BJ (cell line): Measurements from ENCODE around the gene CPB1. TPM values are rescaled to one million over a fixed set of nuclear protein-coding genes. Genes with fewer than 3 reads are reported as not detected.
A peak's percentile ranks its signal among the peaks of the same experiment; 100 is the strongest.

Experiments
- CTCF ChIA-PET: fragments of 350-600 bp; formaldehyde crosslinking; extraction: SDS; loops from one replicate; lab custom pipeline; 2021; ENCODE audit warnings: antibody characterized with exemption, inconsistent platforms; lab: Yijun Ruan, JAX
- POLR2A ChIA-PET: fragments of 300-600 bp; sonication (Branson Sonifier 250); formaldehyde crosslinking; extraction: SDS; loops from one replicate; lab custom pipeline; 2021; ENCODE audit warnings: antibody characterized with exemption; lab: Charles Lee
- DNase-seq: peaks from one replicate; pipeline ENCODE4 v3.0.0-alpha.2; 2011; ENCODE audit warnings: low read depth
- H3K27me3 ChIP-seq: 2 replicates; pipeline ENCODE4 v1.6.0; 2011; ENCODE audit warnings: low read length; ENCODE audit not compliant: control insufficient read depth, insufficient read depth
- H3K36me3 ChIP-seq: 2 replicates; pipeline ENCODE4 v1.5.1; 2011; ENCODE audit warnings: low read length; ENCODE audit not compliant: control insufficient read depth, insufficient read depth
- H3K4me3 ChIP-seq: 2 replicates; pipeline ENCODE4 v1.5.1; 2011; ENCODE audit warnings: low read depth, mild to moderate bottlenecking, control low read depth, low read length
- polyA plus RNA-seq: library from polyadenylated mRNA; depleted of rRNA; stranded (reverse); fragments of >200 nt; gene quantifications from 2 replicates; pipeline ENCODE4 v1.2.3, GENCODE V29; 2011
- TF ChIP-seq, protein P1 (sequence below): IDR thresholded peaks from 2 replicates; pipeline ENCODE4 v1.5.1; 2011; ENCODE audit warnings: low read depth, mild to moderate bottlenecking, control low read depth, inconsistent platforms, low read length, moderate library complexity; ENCODE audit not compliant: insufficient read depth

The CPB1 gene
- polyA plus RNA-seq, 1 experiment: not detected

GRCh38 chr3:148856384-148856783 lies 28.8 kb downstream of the CPB1 start:
- DNase-seq: no peak

GRCh38 chr3:148857316-148857715 lies 29.7 kb downstream of the CPB1 start:
- Histone ChIP-seq H3K4me3 (no peak overlapping the region), H3K36me3 (no peaks in the 10 kb centered on the region), H3K27me3 (no peaks in the 10 kb centered on the region; the same call in none of the 2 replicates)
- POLR2A ChIA-PET: no interaction called here
- TF ChIP-seq, protein P1, sequence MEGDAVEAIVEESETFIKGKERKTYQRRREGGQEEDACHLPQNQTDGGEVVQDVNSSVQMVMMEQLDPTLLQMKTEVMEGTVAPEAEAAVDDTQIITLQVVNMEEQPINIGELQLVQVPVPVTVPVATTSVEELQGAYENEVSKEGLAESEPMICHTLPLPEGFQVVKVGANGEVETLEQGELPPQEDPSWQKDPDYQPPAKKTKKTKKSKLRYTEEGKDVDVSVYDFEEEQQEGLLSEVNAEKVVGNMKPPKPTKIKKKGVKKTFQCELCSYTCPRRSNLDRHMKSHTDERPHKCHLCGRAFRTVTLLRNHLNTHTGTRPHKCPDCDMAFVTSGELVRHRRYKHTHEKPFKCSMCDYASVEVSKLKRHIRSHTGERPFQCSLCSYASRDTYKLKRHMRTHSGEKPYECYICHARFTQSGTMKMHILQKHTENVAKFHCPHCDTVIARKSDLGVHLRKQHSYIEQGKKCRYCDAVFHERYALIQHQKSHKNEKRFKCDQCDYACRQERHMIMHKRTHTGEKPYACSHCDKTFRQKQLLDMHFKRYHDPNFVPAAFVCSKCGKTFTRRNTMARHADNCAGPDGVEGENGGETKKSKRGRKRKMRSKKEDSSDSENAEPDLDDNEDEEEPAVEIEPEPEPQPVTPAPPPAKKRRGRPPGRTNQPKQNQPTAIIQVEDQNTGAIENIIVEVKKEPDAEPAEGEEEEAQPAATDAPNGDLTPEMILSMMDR: no peak
- DNase-seq: no peak
- CTCF ChIA-PET: no interaction called here

More at GRCh38 chr3:148856384-148856783, 28.8 kb downstream of the CPB1 start:
- ChIA-PET CTCF (no interaction called here), POLR2A (no interaction called here)
- Histone ChIP-seq H3K27me3 (no peaks in the 10 kb centered on the region; the same call in none of the 2 replicates), H3K36me3 (no peaks in the 10 kb centered on the region), H3K4me3 (no peak overlapping the region)
- TF ChIP-seq, protein P1: no peak

DNA sequence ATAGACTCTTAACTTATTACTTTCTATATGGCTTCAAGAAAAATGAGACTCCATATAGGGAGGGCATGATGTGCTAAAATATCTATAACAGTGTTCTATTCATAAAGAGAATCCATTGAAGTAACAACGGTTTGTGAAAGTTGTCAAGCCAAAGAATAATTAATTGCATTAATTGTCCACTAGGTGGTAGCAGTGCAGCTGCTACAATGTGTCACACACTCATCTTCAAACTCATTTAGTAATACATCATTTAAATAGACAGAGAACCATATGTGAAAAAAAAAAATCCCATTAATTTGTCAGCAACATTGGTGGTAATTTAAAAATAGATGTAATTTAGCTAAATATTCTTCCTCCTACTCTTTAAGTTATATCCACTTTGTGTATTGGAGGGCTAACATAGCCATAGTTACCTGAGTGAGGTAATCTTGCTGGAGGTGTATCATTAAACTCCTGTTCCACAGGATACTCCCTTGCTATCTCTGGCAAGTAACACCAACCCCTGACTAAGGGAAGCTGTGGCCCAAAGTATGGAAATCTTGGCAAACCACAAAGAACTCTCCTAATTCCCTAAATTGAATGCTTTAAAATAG lies 33.8 kb downstream of the CPB1 start:
- no peaks in the 10 kb centered on the region for H3K36me3 ChIP-seq
- ChIA-PET POLR2A (no interaction called here), CTCF (interaction anchor here (0.6 to 10.3 kb wide), 23 partner anchors 8 to 552 kb away, joined by 3 to 238 read pairs (median 4); no protein-coding TSS in a partner anchor)
- no peak overlapping the region for H3K4me3 ChIP-seq
- H3K27me3 ChIP-seq: no peaks in the 10 kb centered on the region; the same call in 1 of the 2 replicates
- DNase-seq: no peak
- TF ChIP-seq, protein P1: peak; percentile 53

DNA sequence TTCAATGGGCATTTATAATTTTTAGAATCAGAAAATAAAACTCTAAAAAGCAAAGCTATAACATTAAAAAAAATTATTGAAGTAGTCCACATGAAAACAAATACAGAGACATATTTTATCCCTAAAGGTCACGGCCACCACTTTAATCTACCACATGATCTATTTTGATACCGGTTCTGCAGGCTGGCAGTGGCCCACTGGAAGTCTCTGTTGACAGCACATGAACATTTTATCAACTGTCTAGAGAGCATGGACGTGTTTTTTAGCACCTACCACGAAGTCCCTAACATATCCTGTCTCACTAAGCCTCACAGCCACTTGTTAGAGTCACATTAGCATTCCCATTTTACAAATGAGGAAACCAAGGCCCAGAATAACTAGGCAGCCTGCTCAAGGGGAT lies 35.7 kb downstream of the CPB1 start:
- TF ChIP-seq, protein P1: no peak
- no peaks in the 10 kb centered on the region; the same call in 1 of the 2 replicates for H3K27me3 ChIP-seq
- POLR2A ChIA-PET: no interaction called here
- no peaks in the 10 kb centered on the region for H3K36me3 ChIP-seq
- DNase-seq: no peak
- no peak overlapping the region for H3K4me3 ChIP-seq
- CTCF ChIA-PET: interaction anchor here (0.7 to 10.3 kb wide), 5 partner anchors 10 to 136 kb away, joined by 3 to 238 read pairs (median 4); no protein-coding TSS in a partner anchor

DNA sequence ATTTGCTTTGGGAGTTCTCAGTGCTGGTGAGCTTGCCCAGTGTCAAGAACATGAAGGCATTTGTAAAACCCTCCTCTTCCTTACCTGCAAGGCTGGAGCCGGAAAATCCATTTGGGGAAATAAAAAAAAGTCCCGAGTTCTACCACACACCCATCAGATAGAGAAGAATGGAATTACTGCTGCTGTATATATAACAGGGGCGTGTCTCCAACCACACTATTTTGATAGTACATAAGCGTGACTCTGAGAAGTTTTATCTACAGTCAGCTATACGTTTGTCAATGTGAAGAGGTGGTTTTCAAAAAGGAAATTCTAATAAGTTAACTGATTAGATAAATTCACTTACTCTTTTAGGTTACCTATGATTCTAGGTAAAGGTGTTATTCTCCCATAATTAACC lies 36.2 kb downstream of the CPB1 start:
- Histone ChIP-seq H3K27me3 (no peaks in the 10 kb centered on the region; the same call in 1 of the 2 replicates), H3K36me3 (no peaks in the 10 kb centered on the region), H3K4me3 (no peak overlapping the region)
- TF ChIP-seq, protein P1: no peak
- ChIA-PET POLR2A (no interaction called here), CTCF (interaction anchor here (1.2 to 10.3 kb wide), 2 partner anchors 42 to 81 kb away, joined by 3 to 238 read pairs; no protein-coding TSS in a partner anchor)
- DNase-seq: no peak
